Astrocyte (in vitro differentiated cells and primary cell): ENCODE results near the gene PROX2.

Source experiments
- CTCF ChIP-seq: IDR thresholded peaks from 2 replicates; pipeline ENCODE4 v1.5.1; 2011; ENCODE audit warnings: low read depth, mild to moderate bottlenecking, inconsistent platforms, low read length, moderate library complexity; ENCODE audit not compliant: insufficient read depth
- EZH2 ChIP-seq: IDR thresholded peaks from 2 replicates; pipeline ENCODE4 v1.6.1; 2012; ENCODE audit warnings: mild to moderate bottlenecking, low read length, inconsistent platforms; ENCODE audit not compliant: insufficient read depth

- TF ChIP-seq CTCF (peak; percentile 21), EZH2 (no peak)
Observed at GRCh38 chr14:74906925-74907521, 31.1 kb upstream of the PROX2 start.
